PC-3 (cell line): ENCODE results near the gene TMEM213.

Experiments
- EZH2 ChIP-seq: fragments of 300-600 bp; sonication (generic); IDR thresholded peaks from one replicate; pipeline ENCODE4 v1.6.1; 2017; ENCODE audit warnings: antibody characterized with exemption, mild to moderate bottlenecking, low read length; ENCODE audit not compliant: unreplicated experiment
- EZH2phosphoT487 ChIP-seq: fragments of 300-600 bp; sonication (generic); IDR thresholded peaks from 2 replicates; pipeline ENCODE4 v1.6.1; 2018; ENCODE audit warnings: mild to moderate bottlenecking, antibody characterized with exemption, low read length, borderline replicate concordance
- TF ChIP-seq, protein P1 (sequence below): fragments of 300-600 bp; sonication (generic); conservative IDR thresholded peaks from 2 replicates; pipeline ENCODE4 v1.5.1; 2017; ENCODE audit warnings: antibody characterized with exemption, low read depth, mild to moderate bottlenecking, low read length

GRCh38 chr7:138798836-138799235, 1.0 kb downstream of the TMEM213 start:
- TF ChIP-seq, protein P1, sequence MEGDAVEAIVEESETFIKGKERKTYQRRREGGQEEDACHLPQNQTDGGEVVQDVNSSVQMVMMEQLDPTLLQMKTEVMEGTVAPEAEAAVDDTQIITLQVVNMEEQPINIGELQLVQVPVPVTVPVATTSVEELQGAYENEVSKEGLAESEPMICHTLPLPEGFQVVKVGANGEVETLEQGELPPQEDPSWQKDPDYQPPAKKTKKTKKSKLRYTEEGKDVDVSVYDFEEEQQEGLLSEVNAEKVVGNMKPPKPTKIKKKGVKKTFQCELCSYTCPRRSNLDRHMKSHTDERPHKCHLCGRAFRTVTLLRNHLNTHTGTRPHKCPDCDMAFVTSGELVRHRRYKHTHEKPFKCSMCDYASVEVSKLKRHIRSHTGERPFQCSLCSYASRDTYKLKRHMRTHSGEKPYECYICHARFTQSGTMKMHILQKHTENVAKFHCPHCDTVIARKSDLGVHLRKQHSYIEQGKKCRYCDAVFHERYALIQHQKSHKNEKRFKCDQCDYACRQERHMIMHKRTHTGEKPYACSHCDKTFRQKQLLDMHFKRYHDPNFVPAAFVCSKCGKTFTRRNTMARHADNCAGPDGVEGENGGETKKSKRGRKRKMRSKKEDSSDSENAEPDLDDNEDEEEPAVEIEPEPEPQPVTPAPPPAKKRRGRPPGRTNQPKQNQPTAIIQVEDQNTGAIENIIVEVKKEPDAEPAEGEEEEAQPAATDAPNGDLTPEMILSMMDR: no peak
- TF ChIP-seq EZH2 (no peak), EZH2phosphoT487 (no peak)
